ENCODE measurements around the gene FBXL17. TPM values are rescaled to one million over a fixed set of nuclear protein-coding genes. Genes with fewer than 3 reads are reported as not detected.

The FBXL17 gene
- total and polyA plus RNA-seq, 2 of the 4 experiments (the other 2 are of a cell fraction), result 3.9 to 8.1 TPM

DNA sequence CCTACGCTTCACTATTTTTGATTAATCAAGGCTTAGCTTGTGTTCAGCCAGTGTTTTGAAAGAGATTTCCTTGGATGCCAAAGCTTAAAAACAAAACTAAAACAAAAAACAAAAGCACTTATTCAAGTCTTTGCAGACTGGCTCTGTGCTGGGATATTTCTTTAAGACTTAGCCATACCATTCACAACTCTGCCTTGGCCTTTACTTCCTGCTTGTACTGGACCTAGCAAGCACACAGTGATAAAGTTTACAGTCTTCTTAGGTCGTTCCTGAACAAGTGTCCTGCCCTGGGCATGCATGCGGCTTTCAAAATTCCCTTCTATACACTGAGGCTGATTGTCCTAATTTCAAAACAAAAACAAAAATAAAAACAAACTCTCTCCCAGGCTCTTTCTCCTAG lies 20.7 kb downstream of the FBXL17 start:
- ATAC-seq (ENCODE audit: low read depth), result no peak
- Histone ChIP-seq H3K9ac (ENCODE audit: low read depth, low read length) (no peak overlapping the region), H2AK9ac (replicated peaks; ENCODE audit: low read depth, low read length, poor library complexity) (no peak overlapping the region), H2AK5ac (ENCODE audit: low read depth, low read length) (no peak overlapping the region), H2BK5ac (ENCODE audit: low read depth, low read length, poor library complexity, severe bottlenecking) (no peak overlapping the region), H3K79me1 (ENCODE audit: low read depth in 1 of 2, low read length in 2 of 2) (no peaks in the 10 kb centered on the region; a peak in 1 of 4 replicates), H4K5ac (ENCODE audit: low read depth, low read length) (no peak overlapping the region), H4K91ac (ENCODE audit: insufficient read depth, low read depth, low read length) (no peak overlapping the region), H3K36me3 (ENCODE audit: control insufficient read depth, insufficient read depth, low read length) (no peaks in the 10 kb centered on the region), H3K4me1 (ENCODE audit: control insufficient read depth, insufficient read depth, low read length) (no peaks in the 10 kb centered on the region), H3K23ac (ENCODE audit: low read depth, low read length) (no peak overlapping the region), H3K14ac (replicated peaks; ENCODE audit: low read depth, low read length) (no peak overlapping the region), H4K8ac (ENCODE audit: low read depth in 2 of 2, low read length in 2 of 2) (no peak overlapping the region), H3K9me3 (ENCODE audit: control insufficient read depth, insufficient read depth, low read length) (no peaks in the 10 kb centered on the region), H3K9me1 (ENCODE audit: insufficient read depth, low read length) (no peaks in the 10 kb centered on the region), H4K20me1 (ENCODE audit: insufficient read depth, low read length) (no peaks in the 10 kb centered on the region), H3K27me3 (ENCODE audit: control insufficient read depth, insufficient read depth, low read length) (no peaks in the 10 kb centered on the region), H3K4me3 (ENCODE audit: insufficient read depth, low read depth, low read length) (no peak overlapping the region), H3K27ac (ENCODE audit: insufficient read depth, low read length) (no peak overlapping the region), H2BK20ac (ENCODE audit: low read depth, low read length) (no peak overlapping the region), H3K4ac (ENCODE audit: low read depth, low read length) (no peak overlapping the region), H3K56ac (ENCODE audit: extremely low read depth, insufficient read depth, low read length) (no peak overlapping the region), H2AFZ (replicated peaks; ENCODE audit: low read length, poor library complexity) (no peak overlapping the region), H2BK120ac (ENCODE audit: low read depth, low read length) (no peak overlapping the region), H3K4me2 (ENCODE audit: low read depth, low read length) (no peak overlapping the region), H2BK15ac (ENCODE audit: low read depth, low read length) (no peak overlapping the region), H3K18ac (ENCODE audit: low read depth, low read length) (no peak overlapping the region)
- in situ Hi-C loops (cut with MboI; ENCODE audit: low sequenced_read_pairs), result no loop called here
- WGBS, 2 experiments (ENCODE audit: extremely low coverage in 2 of 2, insufficient read length in 1 of 2), result 80% methylated on average over 1 of the region's 3 CpGs; no CpG with 5 or more reads in 1 of the 2 experiments
- dilution Hi-C loops (cut with HindIII; ENCODE audit: low sequenced_read_pairs, unreplicated experiment), result no loop called here
- POLR2A ChIA-PET (ENCODE audit: unreplicated experiment), result no interaction called here
- intact Hi-C loops (cut with micrococcal nuclease), result no loop called here
- CTCF ChIA-PET, result no interaction called here
- no peak for DNase-seq
- no TSS peak for BruUV-seq (replicated peaks)
- TF ChIP-seq POLR2A (IDR thresholded peaks at IDR 0.05; ENCODE audit: low read depth, low read length), result no peak
- TF ChIP-seq, protein P1, sequence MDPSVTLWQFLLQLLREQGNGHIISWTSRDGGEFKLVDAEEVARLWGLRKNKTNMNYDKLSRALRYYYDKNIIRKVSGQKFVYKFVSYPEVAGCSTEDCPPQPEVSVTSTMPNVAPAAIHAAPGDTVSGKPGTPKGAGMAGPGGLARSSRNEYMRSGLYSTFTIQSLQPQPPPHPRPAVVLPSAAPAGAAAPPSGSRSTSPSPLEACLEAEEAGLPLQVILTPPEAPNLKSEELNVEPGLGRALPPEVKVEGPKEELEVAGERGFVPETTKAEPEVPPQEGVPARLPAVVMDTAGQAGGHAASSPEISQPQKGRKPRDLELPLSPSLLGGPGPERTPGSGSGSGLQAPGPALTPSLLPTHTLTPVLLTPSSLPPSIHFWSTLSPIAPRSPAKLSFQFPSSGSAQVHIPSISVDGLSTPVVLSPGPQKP (IDR thresholded peaks at IDR 0.05; ENCODE audit: borderline replicate concordance, low read depth, low read length), result no peak
- TF ChIP-seq, protein P2, sequence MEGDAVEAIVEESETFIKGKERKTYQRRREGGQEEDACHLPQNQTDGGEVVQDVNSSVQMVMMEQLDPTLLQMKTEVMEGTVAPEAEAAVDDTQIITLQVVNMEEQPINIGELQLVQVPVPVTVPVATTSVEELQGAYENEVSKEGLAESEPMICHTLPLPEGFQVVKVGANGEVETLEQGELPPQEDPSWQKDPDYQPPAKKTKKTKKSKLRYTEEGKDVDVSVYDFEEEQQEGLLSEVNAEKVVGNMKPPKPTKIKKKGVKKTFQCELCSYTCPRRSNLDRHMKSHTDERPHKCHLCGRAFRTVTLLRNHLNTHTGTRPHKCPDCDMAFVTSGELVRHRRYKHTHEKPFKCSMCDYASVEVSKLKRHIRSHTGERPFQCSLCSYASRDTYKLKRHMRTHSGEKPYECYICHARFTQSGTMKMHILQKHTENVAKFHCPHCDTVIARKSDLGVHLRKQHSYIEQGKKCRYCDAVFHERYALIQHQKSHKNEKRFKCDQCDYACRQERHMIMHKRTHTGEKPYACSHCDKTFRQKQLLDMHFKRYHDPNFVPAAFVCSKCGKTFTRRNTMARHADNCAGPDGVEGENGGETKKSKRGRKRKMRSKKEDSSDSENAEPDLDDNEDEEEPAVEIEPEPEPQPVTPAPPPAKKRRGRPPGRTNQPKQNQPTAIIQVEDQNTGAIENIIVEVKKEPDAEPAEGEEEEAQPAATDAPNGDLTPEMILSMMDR (conservative IDR thresholded peaks at IDR 0.05; ENCODE audit: low read depth, low read length), result no peak
- TF ChIP-seq, protein P3, sequence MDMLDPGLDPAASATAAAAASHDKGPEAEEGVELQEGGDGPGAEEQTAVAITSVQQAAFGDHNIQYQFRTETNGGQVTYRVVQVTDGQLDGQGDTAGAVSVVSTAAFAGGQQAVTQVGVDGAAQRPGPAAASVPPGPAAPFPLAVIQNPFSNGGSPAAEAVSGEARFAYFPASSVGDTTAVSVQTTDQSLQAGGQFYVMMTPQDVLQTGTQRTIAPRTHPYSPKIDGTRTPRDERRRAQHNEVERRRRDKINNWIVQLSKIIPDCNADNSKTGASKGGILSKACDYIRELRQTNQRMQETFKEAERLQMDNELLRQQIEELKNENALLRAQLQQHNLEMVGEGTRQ (IDR thresholded peaks at IDR 0.05; ENCODE audit: low read depth, low read length), result no peak
- no peak for TF ChIP-seq SMC3 (IDR thresholded peaks at IDR 0.05; ENCODE audit: low read depth, low read length)
- TF ChIP-seq CEBPB (IDR thresholded peaks at IDR 0.05; ENCODE audit: low read depth, low read length), result no peak
- TF ChIP-seq RCOR1 (IDR thresholded peaks at IDR 0.05; ENCODE audit: insufficient replicate concordance, low read length), result no peak
- no peak for TF ChIP-seq NFE2L2 (IDR thresholded peaks at IDR 0.05; ENCODE audit: low read depth, low read length)
- TF ChIP-seq MAFK (IDR thresholded peaks at IDR 0.05; ENCODE audit: low read depth, low read length), result no peak
- TF ChIP-seq MAZ (IDR thresholded peaks at IDR 0.05; ENCODE audit: borderline replicate concordance, low read depth, low read length), result no peak
- no peak for TF ChIP-seq CHD1 (IDR thresholded peaks at IDR 0.05; ENCODE audit: low read depth, low read length)
- TF ChIP-seq MXI1 (IDR thresholded peaks at IDR 0.05; ENCODE audit: borderline replicate concordance, low read depth, low read length), result no peak
- no peak for TF ChIP-seq FOS (IDR thresholded peaks at IDR 0.05; ENCODE audit: low read depth, low read length)
- TF ChIP-seq RFX5 (IDR thresholded peaks at IDR 0.05; ENCODE audit: low read depth, low read length), result no peak
- TF ChIP-seq BHLHE40 (IDR thresholded peaks at IDR 0.05; ENCODE audit: low read depth, low read length), result no peak
- no peak for TF ChIP-seq RAD21 (IDR thresholded peaks at IDR 0.05; ENCODE audit: low read length)

Measured in IMR-90 (cell line).